ENCODE results near the gene UTS2R. TPM values are rescaled to one million over a fixed set of nuclear protein-coding genes. Genes with fewer than 3 reads are reported as not detected.

The UTS2R gene
- total RNA-seq = not detected
- long read RNA-seq = 0 reads

DNA sequence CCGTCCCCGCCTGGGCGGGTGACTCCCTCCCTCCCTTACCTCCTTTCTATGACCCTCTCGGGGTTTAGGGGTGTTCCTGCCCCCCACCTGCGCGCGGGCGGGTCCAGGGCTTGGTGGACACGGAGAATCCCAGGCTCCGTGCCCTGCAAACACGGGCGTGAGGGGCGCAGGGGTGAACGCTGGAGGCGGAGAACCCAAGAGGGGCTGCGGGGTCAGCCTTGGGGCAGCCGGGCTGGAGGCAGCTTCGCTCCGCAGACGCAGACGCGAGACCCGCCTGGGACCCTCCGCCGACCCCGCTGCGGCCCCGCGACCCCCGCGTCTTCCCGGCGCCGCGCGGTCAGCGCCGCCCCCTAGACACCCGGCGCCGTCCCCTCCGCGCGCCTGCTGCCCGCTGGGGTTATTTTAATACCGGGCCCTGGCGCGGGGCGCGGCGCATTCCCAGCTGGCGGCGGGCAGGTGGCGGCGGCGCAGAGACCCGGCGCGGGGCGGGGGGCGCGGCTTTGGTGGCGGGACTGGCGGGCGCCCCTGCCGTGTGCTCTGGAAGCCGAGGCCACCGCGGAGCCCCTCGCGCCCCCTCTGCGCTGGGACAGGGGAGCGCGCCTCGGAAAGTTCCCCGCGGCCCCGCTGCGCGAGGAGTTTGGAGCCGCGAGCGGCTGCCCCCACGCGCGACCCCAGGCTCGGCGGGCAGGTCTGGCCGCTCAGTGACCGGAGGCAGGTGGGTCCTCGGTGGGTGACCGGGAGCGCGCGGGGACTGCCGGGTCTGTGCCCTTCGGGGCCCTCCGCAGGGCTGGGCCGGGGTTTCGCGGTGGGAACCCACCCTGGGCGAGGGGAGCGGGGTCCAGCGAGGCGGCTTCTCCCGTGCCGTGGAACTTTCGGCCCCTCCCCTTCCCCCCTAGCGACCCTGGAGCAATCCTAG is at the start of gene UTS2R:
Gene UTS2R (plus strand): TSS at position 433 of the 916 bp plus-strand sequence. CDS start 2,560 bp downstream, outside the sequence.
- no peak for DNase-seq (ENCODE audit: low spot score)

- DNase-seq (ENCODE audit: low spot score) = no peak
Measured at GRCh38 chr17:82321947-82322466, 49.6 kb upstream of the UTS2R start.

GRCh38 chr17:82322526-82323453 is 48.8 kb upstream of the UTS2R start:
- no peak for DNase-seq (ENCODE audit: low spot score)

GRCh38 chr17:82323514-82324234 is 47.9 kb upstream of the UTS2R start:
- DNase-seq (ENCODE audit: low spot score) = no peak

GRCh38 chr17:82324566-82325285 is 46.8 kb upstream of the UTS2R start:
- no peak for DNase-seq (ENCODE audit: low spot score)

- DNase-seq (ENCODE audit: low spot score) = no peak
Measured at GRCh38 chr17:82325286-82326180, 46.0 kb upstream of the UTS2R start.

- DNase-seq (ENCODE audit: low spot score) = no peak
Measured at GRCh38 chr17:82327289-82327688, 44.3 kb upstream of the UTS2R start.

- DNase-seq (ENCODE audit: low spot score) = no peak
Measured at GRCh38 chr17:82327757-82328140, 43.8 kb upstream of the UTS2R start.

DNA sequence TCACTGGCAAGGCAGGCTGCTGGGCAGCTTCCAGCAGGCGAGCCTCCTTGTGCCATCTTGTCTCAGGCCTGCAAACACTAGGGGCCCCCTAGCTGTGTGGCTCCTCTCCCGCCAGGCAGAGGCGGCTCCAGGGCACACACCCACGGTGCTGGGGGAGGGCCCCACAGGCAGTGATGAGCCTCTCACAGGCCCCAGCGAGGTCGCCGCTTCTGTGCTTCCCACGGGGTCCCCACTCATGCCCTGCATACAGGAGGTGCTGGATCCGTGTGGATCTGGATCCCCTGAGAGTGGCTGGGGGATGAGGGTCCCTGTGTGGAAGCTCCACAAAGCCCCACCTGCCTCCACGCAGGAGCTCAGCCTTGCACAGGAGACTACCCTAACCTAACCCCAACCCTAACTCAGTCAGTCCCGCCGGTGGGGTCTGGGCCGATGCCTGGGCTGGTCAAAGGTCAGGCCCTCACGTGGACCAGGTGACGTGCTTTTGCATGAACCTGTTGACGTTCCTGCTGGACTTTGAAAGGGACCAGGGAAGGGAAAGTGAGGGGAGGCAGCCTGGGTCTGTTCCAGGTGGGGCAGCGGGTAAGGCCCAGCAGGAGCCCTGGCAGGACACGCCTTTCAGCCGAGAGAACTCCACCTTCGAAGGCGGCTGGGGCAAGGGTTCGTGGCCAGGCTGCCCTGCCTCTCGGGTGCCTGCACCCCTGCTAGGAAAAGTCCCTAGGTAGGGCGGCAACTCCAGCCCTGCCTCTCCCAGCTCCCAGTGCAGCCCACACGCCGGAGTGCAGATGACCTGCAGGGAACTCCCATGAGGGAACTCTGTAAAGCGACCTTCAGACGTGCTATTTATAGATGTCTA is 43.2 kb upstream of the UTS2R start:
- DNase-seq (ENCODE audit: low spot score) = no peak

- DNase-seq (ENCODE audit: low spot score) = no peak
Measured at GRCh38 chr17:82328994-82329507, 42.5 kb upstream of the UTS2R start.

DNA sequence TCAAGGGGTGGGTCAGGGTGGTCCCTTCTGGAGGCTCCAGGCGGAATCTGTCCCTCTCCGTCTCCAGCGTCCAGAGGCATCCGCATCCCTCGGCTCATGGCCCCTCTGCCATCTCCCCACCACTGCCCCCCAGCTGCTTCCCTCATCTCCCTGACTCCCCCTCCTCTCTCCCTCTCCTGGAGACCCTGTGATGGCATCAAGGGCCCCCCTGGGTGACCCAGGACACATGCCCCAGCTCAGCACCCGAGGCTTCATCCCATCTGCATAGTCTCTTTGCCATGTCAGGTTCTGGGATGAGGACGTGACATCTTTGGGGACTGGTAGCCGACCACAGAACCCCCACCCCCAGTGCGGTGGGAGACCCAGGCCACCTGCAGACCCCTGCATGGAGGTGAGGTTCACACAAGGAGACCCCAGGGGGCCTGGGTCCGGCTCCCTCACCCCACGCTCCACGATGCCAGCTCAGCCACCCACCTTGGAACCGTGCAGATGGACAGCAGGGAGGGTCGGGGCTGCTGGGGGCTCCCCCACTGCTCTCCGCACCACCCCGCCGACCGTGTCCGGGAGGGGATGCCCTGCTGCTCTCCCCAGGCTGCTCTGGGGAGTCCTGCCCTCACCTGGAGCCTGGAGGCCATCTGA is 41.8 kb upstream of the UTS2R start:
- DNase-seq (ENCODE audit: low spot score) = no peak

DNA sequence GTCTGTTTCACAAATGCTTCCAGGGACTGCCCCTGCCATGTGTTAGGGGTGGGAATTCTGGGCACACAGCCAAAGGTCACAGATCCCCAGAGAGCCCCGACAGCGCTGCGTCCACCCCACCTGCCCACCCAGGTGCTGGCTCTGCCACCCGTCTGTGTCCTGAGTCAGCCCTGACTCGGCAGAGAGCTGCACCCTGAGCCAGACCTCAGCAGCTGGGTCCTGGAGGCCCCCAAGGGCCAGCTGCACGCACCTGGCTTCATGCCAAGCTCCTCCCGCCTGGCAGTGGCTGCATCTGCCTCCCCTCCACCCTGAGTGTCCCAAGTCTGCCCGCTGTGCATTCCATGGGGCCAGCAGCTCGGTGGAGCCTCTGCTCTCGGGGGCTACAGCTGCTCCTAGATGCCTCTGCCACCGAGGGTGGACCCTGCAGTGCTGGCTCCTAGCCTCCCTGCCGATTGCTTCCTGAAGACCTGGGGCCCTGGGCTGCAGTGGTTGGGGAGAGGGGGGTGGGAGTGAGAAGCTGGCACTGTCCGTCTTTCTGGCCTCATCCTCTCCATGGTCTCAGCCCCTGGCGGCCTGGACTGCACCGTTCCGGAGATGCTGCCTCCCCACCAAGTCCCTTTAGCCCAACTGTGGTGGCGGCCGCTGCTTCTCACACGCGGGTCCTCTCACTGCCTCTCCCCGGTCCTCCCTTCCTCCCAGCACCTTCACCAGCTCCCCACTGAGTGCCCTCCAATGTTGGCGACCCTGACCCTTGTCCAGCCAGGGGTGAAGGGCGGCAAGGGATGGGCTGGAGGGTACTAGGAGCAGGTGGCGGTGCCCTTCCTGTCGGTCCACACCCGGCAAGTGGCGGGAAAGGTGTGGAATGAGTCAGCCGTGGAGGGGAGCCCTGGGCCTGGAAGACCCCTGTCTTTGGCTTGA is 41.0 kb upstream of the UTS2R start:
- no peak for DNase-seq (ENCODE audit: low spot score)

GRCh38 chr17:82331345-82331939 is 40.1 kb upstream of the UTS2R start:
- DNase-seq (ENCODE audit: low spot score) = no peak

- no peak for DNase-seq (ENCODE audit: low spot score)
Measured at GRCh38 chr17:82332669-82333278, 38.8 kb upstream of the UTS2R start.

DNA sequence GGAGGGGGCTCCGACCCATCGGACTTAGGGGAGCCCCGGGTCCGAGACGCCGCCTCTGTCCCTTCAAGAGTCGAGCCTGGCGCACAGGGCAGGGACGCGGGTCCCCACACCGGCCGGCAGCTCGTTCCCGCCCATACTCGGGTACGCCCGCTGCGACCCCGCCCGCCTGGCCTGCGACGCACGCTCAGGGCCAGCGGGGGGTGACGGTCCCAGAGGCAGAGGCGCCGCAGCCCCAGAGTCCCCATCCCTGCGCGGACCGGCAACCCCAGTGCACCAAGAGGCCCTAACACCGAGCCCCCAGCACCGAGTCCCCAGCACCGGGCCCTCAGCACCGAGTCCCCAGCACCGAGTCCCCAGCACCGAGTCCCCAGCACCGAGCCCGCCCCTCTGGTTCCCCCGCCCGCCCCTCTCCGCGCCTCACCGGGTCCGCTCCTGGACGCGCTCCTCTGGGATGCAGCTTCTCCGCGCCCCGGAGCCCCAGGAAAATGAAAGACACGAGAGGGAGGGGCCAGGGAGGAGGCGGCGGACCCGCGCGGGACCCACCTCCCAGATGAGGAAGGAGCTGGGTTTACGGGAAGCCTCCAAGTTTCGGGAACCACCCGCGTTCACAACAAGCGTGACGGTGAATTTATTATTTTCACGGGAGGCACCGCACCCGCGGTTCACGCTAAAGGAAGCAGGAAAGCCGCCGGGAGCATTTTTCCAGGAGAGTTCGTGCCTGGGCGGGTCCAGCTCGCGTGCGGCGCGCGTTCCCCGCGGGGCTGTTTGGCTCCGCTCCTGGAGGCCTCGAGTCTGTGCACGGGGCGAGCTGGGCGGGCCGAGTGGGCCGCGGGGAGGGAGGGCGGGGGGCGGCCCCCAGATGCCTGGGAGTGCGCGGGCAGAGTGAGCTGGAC is 38.0 kb upstream of the UTS2R start, which contains the start of gene SECTM1:
Gene SECTM1 (minus strand): TSS at position 488 of the 893 bp plus-strand sequence. CDS start 6,526 bp downstream, outside the sequence.
- DNase-seq (ENCODE audit: low spot score) = no peak
